HepG2 (cell line): ENCODE data around the gene PLXNC1. TPM values are rescaled to one million over a fixed set of nuclear protein-coding genes. Genes with fewer than 3 reads are reported as not detected.

Source experiments
- ATAC-seq: fragments of 200-7000 bp; cut with Tn5 transposase; 3 replicates; pipeline ENCODE4 v1.9.1; 2020; ENCODE audit warnings: mild to moderate bottlenecking, moderate library complexity
- BruUV-seq: library from RNA; stranded (reverse); fragments of 400-500 nt; replicated peaks from 2 replicates; lab custom pipeline; 2021; lab: Mats Ljungman, UMichigan
- CTCF ChIA-PET: fragments of 300-600 bp; formaldehyde crosslinking; extraction: SDS; loops from one replicate; lab custom pipeline; 2021; ENCODE audit warnings: low total read pairs, inconsistent platforms, low intra/inter-chr PET ratio; lab: Yijun Ruan, JAX
- POLR2A ChIA-PET: fragments of 350-600 bp; sonication (Branson Sonifier 250); formaldehyde crosslinking; loops from one replicate; lab custom pipeline; 2020; ENCODE audit warnings: antibody characterized with exemption, inconsistent platforms; lab: Yijun Ruan, JAX
- DNase-seq: peaks from one replicate; pipeline ENCODE4 v3.0.0-alpha.2; 2015; ENCODE audit warnings: low spot score
- FAIRE-seq: peaks from 3 replicates; lab custom pipeline; 2011; peaks lifted over from hg19 to GRCh38; lab: Jason Lieb, UNC
- H2AFZ ChIP-seq: one replicate; pipeline ENCODE4 v1.6.1; 2011; ENCODE audit warnings: low read length, inconsistent platforms
- H3K27ac ChIP-seq: fragments of 300-600 bp; 3 replicates; pipeline ENCODE4 v1.8.0; 2011; ENCODE audit warnings: mixed run types, mild to moderate bottlenecking, mixed read lengths, low read length, inconsistent platforms; ENCODE audit not compliant: insufficient read depth; ENCODE audit errors: extremely low read length
- H3K27me3 ChIP-seq, 2 experiments: fragments of 200-600 bp in 1 of 2; 2 replicates in 1 of 2; 3 replicates in 1 of 2; pipeline versions ENCODE4 v1.6.0 to v1.8.0; 2011; ENCODE audit warnings: low read length in 2 of 2, mild to moderate bottlenecking in 2 of 2, moderate library complexity in 2 of 2, inconsistent platforms in 1 of 2; ENCODE audit not compliant: insufficient read depth in 2 of 2, control insufficient read depth in 1 of 2
- H3K36me3 ChIP-seq, 2 experiments: fragments of 200-600 bp in 1 of 2; replicated peaks in 1 of 2; 2 replicates in 1 of 2; 3 replicates in 1 of 2; pipeline versions ENCODE4 v1.5.1 to v1.8.0; 2011; ENCODE audit warnings: low read length in 2 of 2, inconsistent platforms in 1 of 2; ENCODE audit not compliant: insufficient read depth in 2 of 2, control insufficient read depth in 1 of 2
- H3K4me1 ChIP-seq: 2 replicates; pipeline ENCODE4 v1.5.1; 2012; ENCODE audit warnings: low read length, inconsistent platforms; ENCODE audit not compliant: insufficient read depth
- H3K4me2 ChIP-seq: 2 replicates; pipeline ENCODE4 v1.6.0; 2011; ENCODE audit warnings: low read depth, low read length, inconsistent platforms
- H3K4me3 ChIP-seq, 3 experiments: fragments of 200-600 bp in 1 of 3; sonication (generic), shearing (Covaris generic) in 1 of 3; replicated peaks in 1 of 3; 2 replicates each; pipeline ENCODE4 v1.5.1; 2011 to 2016; ENCODE audit warnings: low read length in 3 of 3, inconsistent platforms in 2 of 3, low read depth in 2 of 3, mild to moderate bottlenecking in 2 of 3, control low read depth in 1 of 3, mixed read lengths in 1 of 3; ENCODE audit not compliant: insufficient read depth in 1 of 3
- H3K79me2 ChIP-seq: one replicate; pipeline ENCODE4 v1.6.1; 2011; ENCODE audit warnings: low read length, inconsistent platforms; ENCODE audit not compliant: insufficient read depth
- H3K9ac ChIP-seq: 2 replicates; pipeline ENCODE4 v1.6.0; 2011; ENCODE audit warnings: mild to moderate bottlenecking, low read depth, low read length, inconsistent platforms; ENCODE audit not compliant: insufficient read depth
- H3K9me3 ChIP-seq: 2 replicates; pipeline ENCODE4 v1.5.1; 2012; ENCODE audit warnings: mild to moderate bottlenecking, low read length
- H4K20me1 ChIP-seq: 2 replicates; pipeline ENCODE4 v1.6.0; 2011; ENCODE audit warnings: inconsistent platforms, mild to moderate bottlenecking, low read length, moderate library complexity; ENCODE audit not compliant: insufficient read depth
- ZNF354B ChIP-seq: sonication (generic); formaldehyde crosslinking; IDR thresholded peaks from 2 replicates; pipeline ENCODE4 v1.8.0; 2022; ENCODE audit warnings: mild to moderate bottlenecking, missing genetic modification reagents
- ZNF570 ChIP-seq: sonication (generic); formaldehyde crosslinking; IDR thresholded peaks from 2 replicates; pipeline ENCODE4 v1.4.0; 2020; ENCODE audit warnings: mild to moderate bottlenecking, missing genetic modification reagents, borderline replicate concordance
- ZNF749 ChIP-seq: sonication (generic); formaldehyde crosslinking; IDR thresholded peaks from 2 replicates; pipeline ENCODE4 v1.8.0; 2022; ENCODE audit warnings: mild to moderate bottlenecking, missing genetic modification reagents, moderate library complexity, borderline replicate concordance
- ZNF773 ChIP-seq: sonication (generic); formaldehyde crosslinking; IDR thresholded peaks from 2 replicates; pipeline ENCODE4 v1.4.0; 2020; ENCODE audit warnings: missing genetic modification reagents, borderline replicate concordance
- WGBS: methylation state at CpG from one replicate; pipeline ENCODE4 v1.1.6; 2017; ENCODE audit warnings: low lambda C conversion rate; 5-methylcytosine and 5-hydroxymethylcytosine counted together
- in situ Hi-C: cut with HindIII; loops from 2 replicates; pipeline ENCODE4 v1.10.0; 2017; ENCODE audit warnings: low pct_unique_long_range_greater_than_20kb; ENCODE audit not compliant: extremely low pct_ligation_motif_present
- intact Hi-C: fragments of 100-400 bp; cut with micrococcal nuclease; formaldehyde crosslinking; loops from one replicate; pipeline ENCODE4 v1.10.0; 2022; ENCODE audit not compliant: unreplicated experiment
- polyA plus RNA-seq, 8 experiments: library from polyadenylated mRNA; depleted of rRNA in 3 of 8; stranded (reverse) in 7 of 8; unstranded in 1 of 8; fragments of >200 nt; fragmentation: Illumina TruSeq in 4 of 8; extraction: Trizol in 4 of 8; gene quantifications; 2 replicates each; pipeline versions ENCODE4 v1.2.1 to v1.2.3, GENCODE V29; 2011 to 2016; ENCODE audit warnings: low read depth in 4 of 8, missing spikeins in 1 of 8, mixed read lengths in 1 of 8; ENCODE audit not compliant: insufficient read depth in 1 of 8
- total RNA-seq, 5 experiments: library from RNA; depleted of rRNA; stranded (reverse); fragments of >200 nt; fragmentation: Illumina TruSeq; extraction: Trizol; gene quantifications; 2 replicates each; pipeline ENCODE4 v1.2.3, GENCODE V29; 2016; ENCODE audit warnings: low read depth in 1 of 5
- TF ChIP-seq, protein P1 (sequence below): sonication (generic); formaldehyde crosslinking; IDR thresholded peaks from 2 replicates; pipeline ENCODE4 v1.4.0; 2020; ENCODE audit warnings: missing genetic modification reagents, borderline replicate concordance
- TF ChIP-seq, protein P2 (sequence below): sonication (generic); formaldehyde crosslinking; IDR thresholded peaks from 2 replicates; pipeline ENCODE4 v1.4.0; 2020; ENCODE audit warnings: mild to moderate bottlenecking, missing genetic modification reagents

The PLXNC1 gene
- total and polyA plus RNA-seq, 2 of the 13 experiments (the other 11 are each of a cell fraction or from before 2014, with no cell fraction given), result 6.6 to 11.2 TPM

DNA sequence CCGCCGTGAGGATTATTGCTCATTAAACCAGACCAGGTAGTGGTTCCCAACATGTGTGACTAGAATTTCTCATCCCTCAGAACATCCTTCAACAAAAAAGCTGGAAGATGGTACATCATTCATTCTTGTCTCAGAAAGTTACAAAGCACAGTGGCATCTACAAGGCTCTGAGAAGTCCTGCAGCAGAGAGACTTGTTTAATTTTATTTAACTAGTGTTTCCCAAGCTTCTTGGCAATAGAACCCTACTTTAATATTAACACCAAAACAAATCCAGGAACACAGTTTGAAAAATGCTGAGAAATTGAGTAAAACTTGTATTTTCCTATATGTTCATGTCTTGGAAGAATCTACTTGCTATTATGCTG lies 54.8 kb downstream of the PLXNC1 start:
- Histone ChIP-seq H3K4me1 (peaks cover 60% of the 10 kb centered on the region), H3K79me2 (peaks cover 2% of the 10 kb centered on the region)
- TF ChIP-seq, protein P1, sequence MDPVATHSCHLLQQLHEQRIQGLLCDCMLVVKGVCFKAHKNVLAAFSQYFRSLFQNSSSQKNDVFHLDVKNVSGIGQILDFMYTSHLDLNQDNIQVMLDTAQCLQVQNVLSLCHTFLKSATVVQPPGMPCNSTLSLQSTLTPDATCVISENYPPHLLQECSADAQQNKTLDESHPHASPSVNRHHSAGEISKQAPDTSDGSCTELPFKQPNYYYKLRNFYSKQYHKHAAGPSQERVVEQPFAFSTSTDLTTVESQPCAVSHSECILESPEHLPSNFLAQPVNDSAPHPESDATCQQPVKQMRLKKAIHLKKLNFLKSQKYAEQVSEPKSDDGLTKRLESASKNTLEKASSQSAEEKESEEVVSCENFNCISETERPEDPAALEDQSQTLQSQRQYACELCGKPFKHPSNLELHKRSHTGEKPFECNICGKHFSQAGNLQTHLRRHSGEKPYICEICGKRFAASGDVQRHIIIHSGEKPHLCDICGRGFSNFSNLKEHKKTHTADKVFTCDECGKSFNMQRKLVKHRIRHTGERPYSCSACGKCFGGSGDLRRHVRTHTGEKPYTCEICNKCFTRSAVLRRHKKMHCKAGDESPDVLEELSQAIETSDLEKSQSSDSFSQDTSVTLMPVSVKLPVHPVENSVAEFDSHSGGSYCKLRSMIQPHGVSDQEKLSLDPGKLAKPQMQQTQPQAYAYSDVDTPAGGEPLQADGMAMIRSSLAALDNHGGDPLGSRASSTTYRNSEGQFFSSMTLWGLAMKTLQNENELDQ (CRISPR knock-in tag), result no peak
- no peak for TF ChIP-seq ZNF749
- no peak for TF ChIP-seq ZNF773
- no peak for TF ChIP-seq ZNF354B (CRISPR knock-in tag)
- TF ChIP-seq ZNF570 (CRISPR knock-in tag), result no peak
- TF ChIP-seq, protein P2, sequence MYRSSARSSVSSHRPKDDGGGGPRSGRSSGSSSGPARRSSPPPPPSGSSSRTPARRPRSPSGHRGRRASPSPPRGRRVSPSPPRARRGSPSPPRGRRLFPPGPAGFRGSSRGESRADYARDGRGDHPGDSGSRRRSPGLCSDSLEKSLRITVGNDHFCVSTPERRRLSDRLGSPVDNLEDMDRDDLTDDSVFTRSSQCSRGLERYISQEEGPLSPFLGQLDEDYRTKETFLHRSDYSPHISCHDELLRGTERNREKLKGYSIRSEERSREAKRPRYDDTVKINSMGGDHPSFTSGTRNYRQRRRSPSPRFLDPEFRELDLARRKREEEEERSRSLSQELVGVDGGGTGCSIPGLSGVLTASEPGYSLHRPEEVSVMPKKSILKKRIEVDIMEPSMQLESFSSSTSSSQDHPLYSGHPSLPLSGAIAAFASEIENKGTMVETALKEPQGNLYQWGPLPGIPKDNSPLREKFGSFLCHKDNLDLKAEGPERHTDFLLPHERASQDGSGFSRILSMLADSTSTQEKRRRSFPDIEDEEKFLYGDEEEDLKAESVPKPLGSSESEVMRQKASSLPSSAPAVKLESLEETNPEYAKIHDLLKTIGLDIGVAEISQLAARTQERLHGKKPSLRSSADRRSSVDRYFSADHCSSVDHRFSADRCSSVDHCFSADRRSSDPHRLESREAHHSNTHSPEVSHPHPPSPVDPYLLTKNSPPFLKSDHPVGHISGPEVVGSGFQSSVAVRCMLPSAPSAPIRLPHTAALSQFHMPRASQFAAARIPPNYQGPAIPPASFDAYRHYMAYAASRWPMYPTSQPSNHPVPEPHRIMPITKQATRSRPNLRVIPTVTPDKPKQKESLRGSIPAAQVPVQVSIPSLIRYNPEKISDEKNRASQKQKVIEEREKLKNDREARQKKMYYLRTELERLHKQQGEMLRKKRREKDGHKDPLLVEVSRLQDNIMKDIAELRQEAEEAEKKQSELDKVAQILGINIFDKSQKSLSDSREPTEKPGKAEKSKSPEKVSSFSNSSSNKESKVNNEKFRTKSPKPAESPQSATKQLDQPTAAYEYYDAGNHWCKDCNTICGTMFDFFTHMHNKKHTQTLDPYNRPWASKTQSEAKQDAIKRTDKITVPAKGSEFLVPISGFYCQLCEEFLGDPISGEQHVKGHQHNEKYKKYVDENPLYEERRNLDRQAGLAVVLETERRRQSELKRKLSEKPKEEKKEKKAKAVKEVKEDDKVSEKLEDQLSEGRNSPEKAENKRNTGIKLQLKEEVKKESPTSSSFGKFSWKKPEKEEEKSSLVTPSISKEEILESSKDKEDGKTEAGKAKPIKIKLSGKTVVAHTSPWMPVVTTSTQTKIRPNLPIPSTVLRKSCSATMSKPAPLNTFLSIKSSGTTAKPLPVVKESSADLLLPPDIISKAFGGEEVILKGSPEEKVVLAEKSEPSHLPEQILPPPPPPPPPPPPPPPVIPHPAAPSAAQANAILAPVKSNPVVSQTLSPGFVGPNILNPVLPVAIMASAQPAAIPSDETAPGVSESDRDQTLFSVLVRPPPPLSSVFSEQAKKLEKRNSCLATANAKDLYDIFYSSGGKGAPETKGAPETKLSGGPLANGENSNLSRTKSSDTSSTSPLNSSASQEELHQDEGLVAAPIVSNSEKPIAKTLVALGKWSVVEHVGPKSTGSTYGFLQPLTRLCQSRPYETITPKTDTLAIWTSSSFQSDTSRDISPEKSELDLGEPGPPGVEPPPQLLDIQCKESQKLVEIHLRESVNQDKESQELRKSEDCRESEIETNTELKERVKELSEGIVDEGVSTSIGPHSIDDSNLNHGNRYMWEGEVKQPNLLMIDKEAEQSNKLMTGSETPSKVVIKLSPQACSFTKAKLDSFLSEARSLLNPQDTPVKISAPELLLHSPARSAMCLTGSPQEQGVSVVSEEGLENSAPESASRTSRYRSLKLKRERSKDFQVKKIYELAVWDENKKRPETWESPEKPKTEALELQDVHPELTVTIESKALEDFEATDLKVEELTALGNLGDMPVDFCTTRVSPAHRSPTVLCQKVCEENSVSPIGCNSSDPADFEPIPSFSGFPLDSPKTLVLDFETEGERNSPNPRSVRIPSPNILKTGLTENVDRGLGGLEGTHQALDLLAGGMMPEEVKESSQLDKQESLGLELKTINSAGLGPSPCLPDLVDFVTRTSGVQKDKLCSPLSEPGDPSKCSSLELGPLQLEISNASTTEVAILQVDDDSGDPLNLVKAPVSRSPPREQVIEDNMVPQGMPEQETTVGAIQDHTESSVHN (CRISPR knock-in tag), result no peak
- TF ChIP-seq, all 625 proteins: peak for 0
- no peaks in the 10 kb centered on the region for H3K27me3 ChIP-seq
- DNase-seq (no peak), ATAC-seq (no peak), FAIRE-seq (no peak)
- no TSS peak for BruUV-seq
- H3K4me2 ChIP-seq, result no peak overlapping the region
- CTCF ChIA-PET, result no interaction called here
- no peak overlapping the region for H3K4me3 ChIP-seq
- POLR2A ChIA-PET, result interaction anchor here (2.0 to 4.7 kb wide), 3 partner anchors 20 to 54 kb away, joined by 8 to 24 read pairs (median 22); partner anchors contain the start of gene PLXNC1
- H2AFZ ChIP-seq, result no peak overlapping the region
- H3K36me3 ChIP-seq, result no peaks in the 10 kb centered on the region; a peak in 1 of 5 replicates
- no peaks in the 10 kb centered on the region for H4K20me1 ChIP-seq
- H3K9me3 ChIP-seq, result no peaks in the 10 kb centered on the region
- no peak overlapping the region for H3K9ac ChIP-seq
- H3K27ac ChIP-seq, result no peak overlapping the region
- intact Hi-C loops, result no loop called here
- 50% methylated on average over 2 of the region's 2 CpGs for WGBS
- in situ Hi-C loops, result no loop called here
